Glomerular endothelial cell (primary cell): ENCODE data around the gene ACYP2. TPM values are rescaled to one million over a fixed set of nuclear protein-coding genes. Genes with fewer than 3 reads are reported as not detected.
"Not testable (repeated sequence)": the region's sequence is repeated elsewhere in the genome, so short reads cannot be mapped to it uniquely, and the experiment has no call there.

Source experiments
- DNase-seq: peaks from one replicate; pipeline ENCODE4 v3.0.0-alpha.2; 2011; ENCODE audit warnings: low read depth, low spot score; ENCODE audit errors: extremely low read depth
- total RNA-seq: library from RNA; depleted of rRNA; stranded (reverse); fragments of >200 nt; gene quantifications from 2 replicates; pipeline ENCODE4 v1.2.3, GENCODE V29; 2015

Gene ACYP2
- total RNA-seq, 1 donor from 2014 or later, result 7.1 TPM

GRCh38 chr2:54310961-54311360, 195.5 kb downstream of the ACYP2 start:
- no peak for DNase-seq

GRCh38 chr2:54313147-54313546, 197.7 kb downstream of the ACYP2 start:
- no peak for DNase-seq

- no peak for DNase-seq
Observed at GRCh38 chr2:54317973-54318372, 202.6 kb downstream of the ACYP2 start.

GRCh38 chr2:54318821-54319220, 203.4 kb downstream of the ACYP2 start:
- no peak for DNase-seq

GRCh38 chr2:54321047-54321446, 205.6 kb downstream of the ACYP2 start:
- DNase-seq, result no peak

GRCh38 chr2:54324517-54324916, 209.1 kb downstream of the ACYP2 start:
- not testable (repeated sequence) for DNase-seq

- DNase-seq, result no peak
Observed at GRCh38 chr2:54325148-54325547, 209.7 kb downstream of the ACYP2 start.

- peak; percentile 27 for DNase-seq
Observed at GRCh38 chr2:54329482-54330161, 214.2 kb downstream of the ACYP2 start.

- peak; percentile 73 for DNase-seq
Observed at GRCh38 chr2:54330162-54330925, 214.9 kb downstream of the ACYP2 start.

GRCh38 chr2:54330926-54331835, 215.8 kb downstream of the ACYP2 start:
- no peak for DNase-seq

- DNase-seq, result no peak
Observed at GRCh38 chr2:54332386-54332785, 217.0 kb downstream of the ACYP2 start.

- DNase-seq, result no peak
Observed at GRCh38 chr2:54336136-54336976, 220.9 kb downstream of the ACYP2 start.

- no peak for DNase-seq
Observed at GRCh38 chr2:54336977-54337255, 221.5 kb downstream of the ACYP2 start.

GRCh38 chr2:54341656-54342055, 226.2 kb downstream of the ACYP2 start:
- no peak for DNase-seq

GRCh38 chr2:54342603-54343002, 227.2 kb downstream of the ACYP2 start:
- no peak for DNase-seq

GRCh38 chr2:54347622-54348021, 232.2 kb downstream of the ACYP2 start:
- DNase-seq, result no peak

- no peak for DNase-seq
Observed at GRCh38 chr2:54348646-54349045, 233.2 kb downstream of the ACYP2 start.

GRCh38 chr2:54350426-54350825, 235.0 kb downstream of the ACYP2 start:
- DNase-seq, result no peak

- no peak for DNase-seq
Observed at GRCh38 chr2:54353216-54353615, 237.8 kb downstream of the ACYP2 start.
